A673 (cell line): ENCODE results near the gene GPR132. TPM values are rescaled to one million over a fixed set of nuclear protein-coding genes. Genes with fewer than 3 reads are reported as not detected.
A peak's percentile ranks its signal among the peaks of the same experiment; 100 is the strongest.

Experiments
- BruUV-seq: library from RNA; stranded (reverse); fragments of 400-500 nt; replicated peaks from 2 replicates; lab custom pipeline; 2021; lab: Mats Ljungman, UMichigan
- CTCF ChIA-PET: fragments of 300-600 bp; sonication (Branson Sonifier 250); formaldehyde crosslinking; loops from one replicate; lab custom pipeline; 2022; ENCODE audit warnings: antibody characterized with exemption; lab: Charles Lee
- POLR2A ChIA-PET: fragments of 300-600 bp; sonication (Branson Sonifier 250); formaldehyde crosslinking; loops from one replicate; lab custom pipeline; 2022; ENCODE audit warnings: antibody characterized with exemption; ENCODE audit not compliant: low non-redundant PET; lab: Charles Lee
- DNase-seq: peaks from one replicate; pipeline ENCODE4 v3.0.0-alpha.2; 2015; ENCODE audit warnings: low spot score
- H3K27ac ChIP-seq: fragments of 200-600 bp; sonication (generic); 2 replicates; pipeline ENCODE4 v1.5.1; 2016; ENCODE audit warnings: mixed run types, low read depth, mild to moderate bottlenecking, mixed read lengths, antibody characterized with exemption, low read length; ENCODE audit not compliant: poor library complexity, severe bottlenecking
- H3K27me3 ChIP-seq: fragments of 200-600 bp; sonication (generic); replicated peaks from 2 replicates; pipeline ENCODE4 v1.6.1; 2017; ENCODE audit warnings: mixed run types, low read depth, mild to moderate bottlenecking, mixed read lengths, antibody characterized with exemption, low read length; ENCODE audit not compliant: insufficient read depth, poor library complexity
- H3K36me3 ChIP-seq: fragments of 200-600 bp; sonication (generic); 2 replicates; pipeline ENCODE4 v1.6.1; 2016; ENCODE audit warnings: mixed run types, mild to moderate bottlenecking, mixed read lengths, antibody characterized with exemption, low read length; ENCODE audit not compliant: insufficient read depth, poor library complexity, severe bottlenecking
- H3K4me1 ChIP-seq: fragments of 200-600 bp; sonication (generic); 2 replicates; pipeline ENCODE4 v1.6.1; 2017; ENCODE audit warnings: mixed run types, mild to moderate bottlenecking, mixed read lengths, antibody characterized with exemption, low read length; ENCODE audit not compliant: insufficient read depth, poor library complexity, severe bottlenecking
- H3K4me3 ChIP-seq: fragments of 200-600 bp; sonication (generic); 2 replicates; pipeline ENCODE4 v1.5.1; 2016; ENCODE audit warnings: low read depth, mixed run types, mild to moderate bottlenecking, mixed read lengths, low read length; ENCODE audit not compliant: poor library complexity, severe bottlenecking
- H3K9me3 ChIP-seq: fragments of 200-600 bp; sonication (generic); 2 replicates; pipeline ENCODE4 v1.6.1; 2016; ENCODE audit warnings: mixed run types, low read depth, mild to moderate bottlenecking, mixed read lengths, antibody characterized with exemption, low read length; ENCODE audit not compliant: poor library complexity, severe bottlenecking
- CTCF ChIP-seq: fragments of 300-800, 200-600 bp; sonication (generic); conservative IDR thresholded peaks from 2 replicates; pipeline ENCODE4 v1.5.1; 2017; ENCODE audit warnings: low read depth, mild to moderate bottlenecking, antibody characterized with exemption, low read length, moderate library complexity, mixed read lengths
- EZH2 ChIP-seq: fragments of 200-600 bp; sonication (generic); IDR thresholded peaks from 2 replicates; pipeline ENCODE4 v1.6.1; 2017; ENCODE audit warnings: borderline replicate concordance, low read depth, mild to moderate bottlenecking, mixed read lengths, antibody characterized with exemption, low read length; ENCODE audit not compliant: poor library complexity, severe bottlenecking
- intact Hi-C: fragments of 100-400 bp; cut with micrococcal nuclease; formaldehyde crosslinking; loops from one replicate; pipeline ENCODE4 v1.10.0; 2022; ENCODE audit not compliant: unreplicated experiment
- total RNA-seq: library from RNA; stranded (reverse); gene quantifications from 2 replicates; pipeline ENCODE4 v1.2.3, GENCODE V29; 2021

GPR132 gene
- total RNA-seq, 1 experiment from 2014 or later = not detected

- Histone ChIP-seq H3K36me3 (no peaks in the 10 kb centered on the region), H3K27me3 (no peaks in the 10 kb centered on the region), H3K4me1 (no peaks in the 10 kb centered on the region), H3K27ac (no peak overlapping the region), H3K4me3 (no peak overlapping the region), H3K9me3 (no peaks in the 10 kb centered on the region)
- DNase-seq = no peak
- TF ChIP-seq CTCF (no peak), EZH2 (no peak)
- POLR2A ChIA-PET = interaction anchor here (0.6 kb wide), 1 partner anchor 1210 kb away, joined by 5 read pairs; no protein-coding TSS in a partner anchor
- CTCF ChIA-PET = interaction anchor here (0.7 to 2.5 kb wide), 2 partner anchors 71 to 1636 kb away, joined by 5 to 13 read pairs; no protein-coding TSS in a partner anchor
- BruUV-seq = no TSS peak
- intact Hi-C loops = loop anchor here (5.0 kb wide), 1 partner anchor 280 kb away; no protein-coding TSS in a partner anchor
Observed at GRCh38 chr14:105046891-105047282, 18.3 kb downstream of the GPR132 start.

GRCh38 chr14:105045710-105046326 is 19.4 kb downstream of the GPR132 start:
- Histone ChIP-seq H3K9me3 (no peaks in the 10 kb centered on the region), H3K4me1 (no peaks in the 10 kb centered on the region), H3K27me3 (no peaks in the 10 kb centered on the region), H3K4me3 (no peak overlapping the region), H3K27ac (no peak overlapping the region), H3K36me3 (no peaks in the 10 kb centered on the region)
- peak; percentile 90 for DNase-seq
- BruUV-seq = no TSS peak
- POLR2A ChIA-PET = interaction anchor here (0.6 kb wide), 1 partner anchor 112 kb away, joined by 3 read pairs; no protein-coding TSS in a partner anchor
- peak; percentile 99 for TF ChIP-seq CTCF
- no peak for TF ChIP-seq EZH2
- intact Hi-C loops = loop anchor here (1.0 to 5.0 kb wide), 3 partner anchors 70 to 279 kb away; no protein-coding TSS in a partner anchor
- CTCF ChIA-PET = interaction anchor here (0.6 to 2.5 kb wide), 10 partner anchors 9 to 341 kb away, joined by 3 to 14 read pairs (median 4); partner anchors contain the start of genes CDCA4 and CLBA1

- intact Hi-C loops = loop anchor here (2.0 kb wide), 1 partner anchor 147 kb away; no protein-coding TSS in a partner anchor
- no TSS peak for BruUV-seq
- POLR2A ChIA-PET = no interaction called here
- no peak for TF ChIP-seq CTCF
- TF ChIP-seq EZH2 = no peak
- no peaks in the 10 kb centered on the region for H3K4me1 ChIP-seq
- H3K4me3 ChIP-seq = no peak overlapping the region
- no peak for DNase-seq
- CTCF ChIA-PET = interaction anchor here (0.5 kb wide), 1 partner anchor 30 kb away, joined by 4 read pairs; no protein-coding TSS in a partner anchor
- H3K9me3 ChIP-seq = no peaks in the 10 kb centered on the region
- H3K36me3 ChIP-seq = no peaks in the 10 kb centered on the region
- no peaks in the 10 kb centered on the region for H3K27me3 ChIP-seq
- H3K27ac ChIP-seq = no peak overlapping the region
Observed at GRCh38 chr14:105043641-105044040, 21.6 kb downstream of the GPR132 start.
